ENCODE results near the gene TMEM181. TPM values are rescaled to one million over a fixed set of nuclear protein-coding genes. Genes with fewer than 3 reads are reported as not detected.

The TMEM181 gene
- total and polyA plus RNA-seq, 4 donors = 6.4 to 15.6 (median 12.6) TPM

DNA sequence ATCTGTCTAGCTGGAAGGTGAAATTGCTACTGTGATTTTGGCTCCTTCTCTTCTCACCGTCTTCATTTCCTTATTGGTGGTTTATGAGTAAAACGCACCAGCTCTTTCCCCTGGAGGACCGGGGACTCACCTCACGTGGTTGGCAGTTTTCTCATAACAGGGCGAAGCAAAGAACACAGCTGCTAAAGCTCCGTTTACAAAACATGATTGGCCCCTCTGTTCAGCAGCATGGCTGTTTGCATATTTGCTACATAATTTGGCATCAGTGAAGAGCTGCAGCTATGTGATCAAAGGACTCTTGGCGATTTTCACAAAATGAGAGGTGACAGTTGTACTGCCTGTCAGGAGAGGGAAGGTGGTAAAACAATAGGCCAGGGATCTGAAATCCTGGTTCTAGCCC is 20.5 kb upstream of the TMEM181 start:
- TF ChIP-seq, protein P1, sequence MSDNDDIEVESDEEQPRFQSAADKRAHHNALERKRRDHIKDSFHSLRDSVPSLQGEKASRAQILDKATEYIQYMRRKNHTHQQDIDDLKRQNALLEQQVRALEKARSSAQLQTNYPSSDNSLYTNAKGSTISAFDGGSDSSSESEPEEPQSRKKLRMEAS (IDR thresholded peaks at IDR 0.05) = no peak
- TF ChIP-seq RXRA (IDR thresholded peaks at IDR 0.05) (no peak), FOXA2 (IDR thresholded peaks at IDR 0.05) (no peak), YY1 (IDR thresholded peaks at IDR 0.05) (no peak), FOXA1 (IDR thresholded peaks at IDR 0.05) (no peak), HNF4A (conservative IDR thresholded peaks at IDR 0.05) (no peak), JUND (IDR thresholded peaks at IDR 0.05) (no peak), RAD21 (IDR thresholded peaks at IDR 0.05) (no peak), GABPA (IDR thresholded peaks at IDR 0.05 in 1 of 2, conservative IDR thresholded peaks at IDR 0.05 in 1 of 2) (no peak)
- TF ChIP-seq, protein P2, sequence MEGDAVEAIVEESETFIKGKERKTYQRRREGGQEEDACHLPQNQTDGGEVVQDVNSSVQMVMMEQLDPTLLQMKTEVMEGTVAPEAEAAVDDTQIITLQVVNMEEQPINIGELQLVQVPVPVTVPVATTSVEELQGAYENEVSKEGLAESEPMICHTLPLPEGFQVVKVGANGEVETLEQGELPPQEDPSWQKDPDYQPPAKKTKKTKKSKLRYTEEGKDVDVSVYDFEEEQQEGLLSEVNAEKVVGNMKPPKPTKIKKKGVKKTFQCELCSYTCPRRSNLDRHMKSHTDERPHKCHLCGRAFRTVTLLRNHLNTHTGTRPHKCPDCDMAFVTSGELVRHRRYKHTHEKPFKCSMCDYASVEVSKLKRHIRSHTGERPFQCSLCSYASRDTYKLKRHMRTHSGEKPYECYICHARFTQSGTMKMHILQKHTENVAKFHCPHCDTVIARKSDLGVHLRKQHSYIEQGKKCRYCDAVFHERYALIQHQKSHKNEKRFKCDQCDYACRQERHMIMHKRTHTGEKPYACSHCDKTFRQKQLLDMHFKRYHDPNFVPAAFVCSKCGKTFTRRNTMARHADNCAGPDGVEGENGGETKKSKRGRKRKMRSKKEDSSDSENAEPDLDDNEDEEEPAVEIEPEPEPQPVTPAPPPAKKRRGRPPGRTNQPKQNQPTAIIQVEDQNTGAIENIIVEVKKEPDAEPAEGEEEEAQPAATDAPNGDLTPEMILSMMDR (IDR thresholded peaks at IDR 0.05; ENCODE audit: low read depth, low read length, missing input control) = no peak
- WGBS = 71% methylated on average over 7 of the region's 7 CpGs
- Histone ChIP-seq H3K4me1 (ENCODE audit: control insufficient read depth in 4 of 4, insufficient read depth in 4 of 4, low read length in 3 of 4) (peaks cover 0 to 14% (median 10%) of the 10 kb centered on the region in 4 donors), H3K36me3 (ENCODE audit: control insufficient read depth in 4 of 4, insufficient read depth in 3 of 4, low read depth in 1 of 4, low read length in 3 of 4) (no peaks in the 10 kb centered on the region), H3K27ac (ENCODE audit: low read depth in 1 of 2, low read length in 2 of 2) (no peak overlapping the region), H3K27me3 (ENCODE audit: control insufficient read depth in 4 of 4, insufficient read depth in 4 of 4, low read length in 3 of 4) (peaks cover 0 to 8% (median 4%) of the 10 kb centered on the region in 4 donors), H3K9me3 (ENCODE audit: control insufficient read depth in 4 of 4, low read length in 3 of 4) (peaks cover 0 to 5% (median 2%) of the 10 kb centered on the region in 4 donors), H3K4me3 (ENCODE audit: low read depth in 1 of 3, low read length in 3 of 3) (no peak overlapping the region), H3K9ac (ENCODE audit: low read depth in 1 of 2, low read length in 2 of 2) (no peak overlapping the region)
- DNase-seq (ENCODE audit: low spot score) = no peak

DNA sequence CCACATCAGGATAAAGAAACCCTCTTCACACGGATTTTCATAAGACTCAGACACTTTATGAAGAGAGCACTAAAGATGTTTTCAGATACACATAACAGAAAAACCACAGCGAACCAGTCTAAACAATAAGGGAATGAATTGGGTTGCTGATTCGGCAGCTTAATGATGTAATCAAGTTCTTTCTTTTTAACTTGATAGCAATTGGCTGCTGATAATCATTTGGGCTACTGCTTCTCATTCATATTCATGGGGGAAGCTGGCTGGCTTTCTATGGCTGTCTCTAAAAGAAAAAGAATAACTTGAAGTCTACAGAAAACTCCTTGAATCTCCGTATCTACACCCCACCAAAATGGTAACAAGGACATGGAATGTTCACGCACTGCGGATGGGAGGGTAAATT is 20.0 kb upstream of the TMEM181 start:
- TF ChIP-seq, protein P2 (IDR thresholded peaks at IDR 0.05; ENCODE audit: low read depth, low read length, missing input control) = no peak
- TF ChIP-seq, protein P3, sequence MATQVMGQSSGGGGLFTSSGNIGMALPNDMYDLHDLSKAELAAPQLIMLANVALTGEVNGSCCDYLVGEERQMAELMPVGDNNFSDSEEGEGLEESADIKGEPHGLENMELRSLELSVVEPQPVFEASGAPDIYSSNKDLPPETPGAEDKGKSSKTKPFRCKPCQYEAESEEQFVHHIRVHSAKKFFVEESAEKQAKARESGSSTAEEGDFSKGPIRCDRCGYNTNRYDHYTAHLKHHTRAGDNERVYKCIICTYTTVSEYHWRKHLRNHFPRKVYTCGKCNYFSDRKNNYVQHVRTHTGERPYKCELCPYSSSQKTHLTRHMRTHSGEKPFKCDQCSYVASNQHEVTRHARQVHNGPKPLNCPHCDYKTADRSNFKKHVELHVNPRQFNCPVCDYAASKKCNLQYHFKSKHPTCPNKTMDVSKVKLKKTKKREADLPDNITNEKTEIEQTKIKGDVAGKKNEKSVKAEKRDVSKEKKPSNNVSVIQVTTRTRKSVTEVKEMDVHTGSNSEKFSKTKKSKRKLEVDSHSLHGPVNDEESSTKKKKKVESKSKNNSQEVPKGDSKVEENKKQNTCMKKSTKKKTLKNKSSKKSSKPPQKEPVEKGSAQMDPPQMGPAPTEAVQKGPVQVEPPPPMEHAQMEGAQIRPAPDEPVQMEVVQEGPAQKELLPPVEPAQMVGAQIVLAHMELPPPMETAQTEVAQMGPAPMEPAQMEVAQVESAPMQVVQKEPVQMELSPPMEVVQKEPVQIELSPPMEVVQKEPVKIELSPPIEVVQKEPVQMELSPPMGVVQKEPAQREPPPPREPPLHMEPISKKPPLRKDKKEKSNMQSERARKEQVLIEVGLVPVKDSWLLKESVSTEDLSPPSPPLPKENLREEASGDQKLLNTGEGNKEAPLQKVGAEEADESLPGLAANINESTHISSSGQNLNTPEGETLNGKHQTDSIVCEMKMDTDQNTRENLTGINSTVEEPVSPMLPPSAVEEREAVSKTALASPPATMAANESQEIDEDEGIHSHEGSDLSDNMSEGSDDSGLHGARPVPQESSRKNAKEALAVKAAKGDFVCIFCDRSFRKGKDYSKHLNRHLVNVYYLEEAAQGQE (IDR thresholded peaks at IDR 0.05) = no peak
- TF ChIP-seq RAD21 (IDR thresholded peaks at IDR 0.05) (no peak), TAF1 (conservative IDR thresholded peaks at IDR 0.05) (no peak), HNF4G (IDR thresholded peaks at IDR 0.05) (no peak), JUND (IDR thresholded peaks at IDR 0.05) (no peak), EGR1 (IDR thresholded peaks at IDR 0.05; ENCODE audit: low read depth in 2 of 2) (no peak), NR2F2 (IDR thresholded peaks at IDR 0.05) (no peak), RXRA (IDR thresholded peaks at IDR 0.05) (no peak), YY1 (IDR thresholded peaks at IDR 0.05) (no peak), FOXA2 (IDR thresholded peaks at IDR 0.05) (no peak), GABPA (IDR thresholded peaks at IDR 0.05 in 1 of 2, conservative IDR thresholded peaks at IDR 0.05 in 1 of 2) (no peak), HNF4A (conservative IDR thresholded peaks at IDR 0.05) (no peak), SP1 (IDR thresholded peaks at IDR 0.05) (no peak)
- TF ChIP-seq, protein P4, sequence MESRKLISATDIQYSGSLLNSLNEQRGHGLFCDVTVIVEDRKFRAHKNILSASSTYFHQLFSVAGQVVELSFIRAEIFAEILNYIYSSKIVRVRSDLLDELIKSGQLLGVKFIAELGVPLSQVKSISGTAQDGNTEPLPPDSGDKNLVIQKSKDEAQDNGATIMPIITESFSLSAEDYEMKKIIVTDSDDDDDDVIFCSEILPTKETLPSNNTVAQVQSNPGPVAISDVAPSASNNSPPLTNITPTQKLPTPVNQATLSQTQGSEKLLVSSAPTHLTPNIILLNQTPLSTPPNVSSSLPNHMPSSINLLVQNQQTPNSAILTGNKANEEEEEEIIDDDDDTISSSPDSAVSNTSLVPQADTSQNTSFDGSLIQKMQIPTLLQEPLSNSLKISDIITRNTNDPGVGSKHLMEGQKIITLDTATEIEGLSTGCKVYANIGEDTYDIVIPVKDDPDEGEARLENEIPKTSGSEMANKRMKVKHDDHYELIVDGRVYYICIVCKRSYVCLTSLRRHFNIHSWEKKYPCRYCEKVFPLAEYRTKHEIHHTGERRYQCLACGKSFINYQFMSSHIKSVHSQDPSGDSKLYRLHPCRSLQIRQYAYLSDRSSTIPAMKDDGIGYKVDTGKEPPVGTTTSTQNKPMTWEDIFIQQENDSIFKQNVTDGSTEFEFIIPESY (IDR thresholded peaks at IDR 0.05) = no peak
- TF ChIP-seq, protein P5, sequence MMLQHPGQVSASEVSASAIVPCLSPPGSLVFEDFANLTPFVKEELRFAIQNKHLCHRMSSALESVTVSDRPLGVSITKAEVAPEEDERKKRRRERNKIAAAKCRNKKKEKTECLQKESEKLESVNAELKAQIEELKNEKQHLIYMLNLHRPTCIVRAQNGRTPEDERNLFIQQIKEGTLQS (IDR thresholded peaks at IDR 0.05) = no peak
- TF ChIP-seq, protein P1 (IDR thresholded peaks at IDR 0.05) = no peak
- Histone ChIP-seq H3K36me3 (ENCODE audit: control insufficient read depth in 4 of 4, insufficient read depth in 3 of 4, low read depth in 1 of 4, low read length in 3 of 4) (no peaks in the 10 kb centered on the region), H3K9me3 (ENCODE audit: control insufficient read depth in 4 of 4, low read length in 3 of 4) (peaks cover 0 to 5% (median 2%) of the 10 kb centered on the region in 4 donors), H3K27ac (ENCODE audit: low read depth in 1 of 2, low read length in 2 of 2) (no peak overlapping the region), H3K9ac (ENCODE audit: low read depth in 1 of 2, low read length in 2 of 2) (no peak overlapping the region), H3K4me3 (ENCODE audit: low read depth in 1 of 3, low read length in 3 of 3) (no peak overlapping the region), H3K4me1 (ENCODE audit: control insufficient read depth in 4 of 4, insufficient read depth in 4 of 4, low read length in 3 of 4) (peaks cover 0 to 14% (median 10%) of the 10 kb centered on the region in 4 donors), H3K27me3 (ENCODE audit: control insufficient read depth in 4 of 4, insufficient read depth in 4 of 4, low read length in 3 of 4) (peaks cover 0 to 8% (median 4%) of the 10 kb centered on the region in 4 donors)
- DNase-seq (ENCODE audit: low spot score) = no peak
- 85% methylated on average over 6 of the region's 6 CpGs for WGBS

All from liver (tissue), 9 donors.